Measurements from ENCODE around the gene PDPR. TPM values are rescaled to one million over a fixed set of nuclear protein-coding genes. Genes with fewer than 3 reads are reported as not detected.

The PDPR gene
- polyA plus RNA-seq, 1 donor (not counting 4 experiments of a cell fraction or from before 2014, with no cell fraction given) = 19.8 TPM

DNA sequence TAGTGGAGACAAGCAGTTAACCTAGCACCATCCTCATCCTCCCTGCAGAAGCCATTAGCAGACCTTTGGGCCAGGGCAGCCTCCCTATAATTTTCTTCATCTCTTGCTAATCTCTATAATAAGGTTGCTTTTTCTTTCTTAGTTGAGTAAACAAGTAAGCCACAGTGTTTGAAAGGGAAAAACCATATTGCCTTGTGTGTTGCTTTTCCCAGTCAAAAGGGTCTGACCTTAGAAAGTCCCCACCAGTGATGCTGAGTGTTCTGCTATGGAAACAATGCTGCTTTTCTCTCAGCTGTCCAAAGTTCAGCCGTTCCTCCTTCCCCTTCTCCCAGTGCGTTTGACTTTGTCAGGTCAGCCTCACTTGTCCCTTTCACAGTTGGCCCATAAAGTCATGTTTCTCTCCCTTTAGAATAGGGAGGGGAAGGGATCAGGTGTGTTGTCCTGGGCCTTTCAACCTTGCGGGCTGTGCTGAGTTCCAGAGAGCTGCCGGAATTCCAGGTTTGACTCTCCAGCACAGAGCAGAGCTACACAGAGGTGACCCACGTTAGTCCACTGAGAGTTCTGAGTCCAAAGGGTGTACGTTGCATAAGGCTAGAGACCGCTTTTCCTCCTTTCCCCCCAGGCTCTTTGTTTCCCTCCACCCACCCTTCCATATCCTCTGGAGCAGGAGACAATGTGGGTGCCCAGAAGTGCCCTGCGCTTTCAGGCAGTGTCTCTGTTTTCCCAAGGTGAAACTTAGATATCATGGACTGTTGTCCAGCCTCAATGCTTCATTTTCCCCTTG, 43.5 kb downstream of the PDPR start:
- no peak for DNase-seq (ENCODE audit: low read depth, low spot score)
- FAIRE-seq = no peak
- Histone ChIP-seq H3K9me3 (ENCODE audit: control insufficient read depth, low read depth, low read length) (no peaks in the 10 kb centered on the region), H3K4me1 (ENCODE audit: control insufficient read depth, extremely low read depth, insufficient read depth, low read length) (peaks cover 8% of the 10 kb centered on the region), H2AFZ (ENCODE audit: control insufficient read depth, low read length) (no peak overlapping the region), H3K9ac (ENCODE audit: control insufficient read depth, extremely low read depth, insufficient read depth, low read length) (no peak overlapping the region), H3K79me2 (ENCODE audit: control insufficient read depth, insufficient read depth, low read length) (no peaks in the 10 kb centered on the region), H3K4me3 (ENCODE audit: control insufficient read depth in 2 of 3, extremely low read depth in 1 of 3, insufficient read depth in 2 of 3, low read depth in 1 of 3, low read length in 3 of 3) (no peak overlapping the region), H4K20me1 (ENCODE audit: control insufficient read depth, extremely low read depth, insufficient read depth, low read length) (peaks cover 4% of the 10 kb centered on the region), H3K4me2 (ENCODE audit: control insufficient read depth, extremely low read depth, insufficient read depth, low read depth, low read length) (no peak overlapping the region), H3K9me1 (ENCODE audit: control insufficient read depth, extremely low read depth, insufficient read depth, low read length) (no peaks in the 10 kb centered on the region), H3K36me3 (ENCODE audit: control insufficient read depth in 2 of 2, extremely low read depth in 1 of 2, insufficient read depth in 2 of 2, low read length in 2 of 2) (peaks cover 11 to 27% of the 10 kb centered on the region in 2 experiments), H3K27me3 (ENCODE audit: control insufficient read depth, extremely low read depth, insufficient read depth, low read length) (no peaks in the 10 kb centered on the region), H3K27ac (ENCODE audit: control insufficient read depth, insufficient read depth, low read length) (no peak overlapping the region)
- dilution Hi-C loops (cut with MboI; ENCODE audit: extremely low pct_ligation_motif_present, low sequenced_read_pairs) = no loop called here
- TF ChIP-seq, protein P1, sequence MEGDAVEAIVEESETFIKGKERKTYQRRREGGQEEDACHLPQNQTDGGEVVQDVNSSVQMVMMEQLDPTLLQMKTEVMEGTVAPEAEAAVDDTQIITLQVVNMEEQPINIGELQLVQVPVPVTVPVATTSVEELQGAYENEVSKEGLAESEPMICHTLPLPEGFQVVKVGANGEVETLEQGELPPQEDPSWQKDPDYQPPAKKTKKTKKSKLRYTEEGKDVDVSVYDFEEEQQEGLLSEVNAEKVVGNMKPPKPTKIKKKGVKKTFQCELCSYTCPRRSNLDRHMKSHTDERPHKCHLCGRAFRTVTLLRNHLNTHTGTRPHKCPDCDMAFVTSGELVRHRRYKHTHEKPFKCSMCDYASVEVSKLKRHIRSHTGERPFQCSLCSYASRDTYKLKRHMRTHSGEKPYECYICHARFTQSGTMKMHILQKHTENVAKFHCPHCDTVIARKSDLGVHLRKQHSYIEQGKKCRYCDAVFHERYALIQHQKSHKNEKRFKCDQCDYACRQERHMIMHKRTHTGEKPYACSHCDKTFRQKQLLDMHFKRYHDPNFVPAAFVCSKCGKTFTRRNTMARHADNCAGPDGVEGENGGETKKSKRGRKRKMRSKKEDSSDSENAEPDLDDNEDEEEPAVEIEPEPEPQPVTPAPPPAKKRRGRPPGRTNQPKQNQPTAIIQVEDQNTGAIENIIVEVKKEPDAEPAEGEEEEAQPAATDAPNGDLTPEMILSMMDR (optimal IDR thresholded peaks at IDR 0.05 in 1 of 3, IDR thresholded peaks at IDR 0.05 in 1 of 3, conservative IDR thresholded peaks at IDR 0.05 in 1 of 3; ENCODE audit: extremely low read depth in 1 of 3, insufficient read depth in 2 of 3, low read length in 3 of 3) = no peak
- TF ChIP-seq EZH2 (IDR thresholded peaks at IDR 0.05; ENCODE audit: low read length) = no peak

DNA sequence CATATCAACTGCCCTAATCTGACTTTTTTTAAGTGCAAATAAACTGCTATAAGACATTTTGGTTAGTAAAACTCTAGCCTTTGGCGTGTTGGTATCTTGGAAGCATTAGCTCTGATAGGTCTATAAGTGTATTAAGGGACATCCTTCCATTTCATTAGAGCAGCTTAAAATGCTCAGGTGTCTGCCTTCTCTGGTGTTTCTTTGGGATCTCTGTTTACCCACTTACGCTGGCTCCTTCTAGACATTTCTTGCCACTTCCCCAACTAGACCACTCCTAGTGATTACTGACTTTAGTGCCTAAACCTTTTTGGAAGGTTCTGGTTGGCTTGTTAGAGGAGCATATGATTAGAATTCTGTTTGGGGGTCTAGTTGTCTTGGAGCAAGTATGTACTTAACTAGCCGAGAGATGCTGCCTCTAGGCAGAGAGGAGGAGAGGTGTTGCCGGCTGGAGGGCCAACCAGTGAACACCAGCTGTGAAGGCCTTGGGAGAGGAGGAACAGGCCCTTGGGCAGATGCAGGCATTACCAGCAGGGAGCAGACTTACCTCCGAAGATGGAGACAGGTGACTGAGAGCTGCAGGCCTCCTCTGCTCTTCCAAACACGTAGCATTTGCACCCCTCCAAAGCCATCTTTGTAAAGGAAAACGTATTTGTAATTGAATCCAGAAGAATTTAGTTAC, 44.3 kb downstream of the PDPR start:
- Histone ChIP-seq H3K4me1 (ENCODE audit: control insufficient read depth, extremely low read depth, insufficient read depth, low read length) (peaks cover 8% of the 10 kb centered on the region), H3K9me3 (ENCODE audit: control insufficient read depth, low read depth, low read length) (no peaks in the 10 kb centered on the region), H3K9ac (ENCODE audit: control insufficient read depth, extremely low read depth, insufficient read depth, low read length) (no peak overlapping the region), H3K36me3 (ENCODE audit: control insufficient read depth in 2 of 2, extremely low read depth in 1 of 2, insufficient read depth in 2 of 2, low read length in 2 of 2) (peaks cover 10 to 23% of the 10 kb centered on the region in 2 experiments), H4K20me1 (ENCODE audit: control insufficient read depth, extremely low read depth, insufficient read depth, low read length) (peaks cover 4% of the 10 kb centered on the region), H3K27ac (ENCODE audit: control insufficient read depth, insufficient read depth, low read length) (no peak overlapping the region), H3K9me1 (ENCODE audit: control insufficient read depth, extremely low read depth, insufficient read depth, low read length) (no peaks in the 10 kb centered on the region), H3K27me3 (ENCODE audit: control insufficient read depth, extremely low read depth, insufficient read depth, low read length) (no peaks in the 10 kb centered on the region), H3K4me3 (ENCODE audit: control insufficient read depth in 2 of 3, extremely low read depth in 1 of 3, insufficient read depth in 2 of 3, low read depth in 1 of 3, low read length in 3 of 3) (no peak overlapping the region), H3K4me2 (ENCODE audit: control insufficient read depth, extremely low read depth, insufficient read depth, low read depth, low read length) (no peak overlapping the region), H2AFZ (ENCODE audit: control insufficient read depth, low read length) (no peak overlapping the region), H3K79me2 (ENCODE audit: control insufficient read depth, insufficient read depth, low read length) (no peaks in the 10 kb centered on the region)
- FAIRE-seq (no peak), DNase-seq (ENCODE audit: low read depth, low spot score) (no peak)
- dilution Hi-C loops (cut with MboI; ENCODE audit: extremely low pct_ligation_motif_present, low sequenced_read_pairs) = no loop called here
- TF ChIP-seq, protein P1 (optimal IDR thresholded peaks at IDR 0.05 in 1 of 3, IDR thresholded peaks at IDR 0.05 in 1 of 3, conservative IDR thresholded peaks at IDR 0.05 in 1 of 3; ENCODE audit: extremely low read depth in 1 of 3, insufficient read depth in 2 of 3, low read length in 3 of 3) = peak in 1 of 3 experiments; percentile 30
- no peak for TF ChIP-seq EZH2 (IDR thresholded peaks at IDR 0.05; ENCODE audit: low read length)

Measured in keratinocyte (primary cell).